Hepatocyte (in vitro differentiated cells): ENCODE results near the gene ECSCR.

Source experiments
- CTCF ChIP-seq: fragments of 200-600 bp; sonication (generic); IDR thresholded peaks from 2 replicates; pipeline ENCODE4 v1.5.1; 2016; ENCODE audit warnings: antibody characterized with exemption, mild to moderate bottlenecking; ENCODE audit not compliant: poor library complexity
- EZH2 ChIP-seq: fragments of 200-600 bp; sonication (generic); IDR thresholded peaks from 2 replicates; pipeline ENCODE4 v1.6.1; 2016; ENCODE audit warnings: antibody characterized with exemption, mild to moderate bottlenecking, borderline replicate concordance
- EZH2phosphoT487 ChIP-seq: fragments of 200-600 bp; sonication (generic); IDR thresholded peaks from one replicate; pipeline ENCODE4 v1.6.1; 2018; ENCODE audit warnings: antibody characterized with exemption, mild to moderate bottlenecking, low read depth, moderate library complexity; ENCODE audit not compliant: unreplicated experiment, severe bottlenecking

GRCh38 chr5:139457653-139458306, 4.8 kb downstream of the ECSCR start:
- TF ChIP-seq CTCF (no peak), EZH2 (no peak), EZH2phosphoT487 (no peak)
